HepG2 (cell line): ENCODE data around the gene NFKB2. TPM values are rescaled to one million over a fixed set of nuclear protein-coding genes. Genes with fewer than 3 reads are reported as not detected.

Experiments used
- KLF16 ChIP-seq, 2 experiments: sonication (generic) in 1 of 2; formaldehyde crosslinking in 1 of 2; IDR thresholded peaks; 2 replicates each; pipeline versions ENCODE4 v1.6.1 to v1.8.0; 2016 to 2023; ENCODE audit warnings: missing genetic modification reagents in 2 of 2, missing compliant biosample characterization in 1 of 2
- MBNL3 ChIP-seq: fragments of 250-450 bp; sonication (Bioruptor Pico); conservative IDR thresholded peaks from 2 replicates; pipeline ENCODE4 v1.8.0; 2022; ENCODE audit warnings: mild to moderate bottlenecking, inconsistent platforms
- MED8 ChIP-seq: sonication (generic); formaldehyde crosslinking; IDR thresholded peaks from 2 replicates; pipeline ENCODE4 v1.8.1; 2023; ENCODE audit warnings: mild to moderate bottlenecking, missing genetic modification reagents; ENCODE audit not compliant: insufficient replicate concordance
- SMYD3 ChIP-seq: sonication (generic); formaldehyde crosslinking; IDR thresholded peaks from 2 replicates; pipeline ENCODE4 v1.8.1; 2023; ENCODE audit warnings: mild to moderate bottlenecking, missing genetic modification reagents
- STAT5B ChIP-seq: sonication (generic); formaldehyde crosslinking; IDR thresholded peaks from 2 replicates; pipeline ENCODE4 v1.4.0; 2020; ENCODE audit warnings: missing genetic modification reagents
- SUZ12 ChIP-seq: fragments of 150-350 bp; IDR thresholded peaks from 2 replicates; pipeline ENCODE4 v1.6.1; 2014; ENCODE audit warnings: low read depth, low read length
- TSC22D2 ChIP-seq: sonication (generic); formaldehyde crosslinking; IDR thresholded peaks from 2 replicates; pipeline ENCODE4 v1.5.1; 2020; ENCODE audit warnings: missing genetic modification reagents, mild to moderate bottlenecking, borderline replicate concordance
- ZNF354B ChIP-seq: sonication (generic); formaldehyde crosslinking; IDR thresholded peaks from 2 replicates; pipeline ENCODE4 v1.8.0; 2022; ENCODE audit warnings: mild to moderate bottlenecking, missing genetic modification reagents
- ZNF614 ChIP-seq: IDR thresholded peaks from 2 replicates; pipeline ENCODE4 v1.6.1; 2018; ENCODE audit warnings: missing biosample characterization, missing genetic modification reagents, inconsistent platforms, borderline replicate concordance
- ZNF616 ChIP-seq: sonication (generic); formaldehyde crosslinking; IDR thresholded peaks from 2 replicates; pipeline ENCODE4 v1.5.0; 2020; ENCODE audit warnings: low read depth, mild to moderate bottlenecking, missing genetic modification reagents
- ZNF713 ChIP-seq: sonication (generic); formaldehyde crosslinking; IDR thresholded peaks from 2 replicates; pipeline ENCODE4 v1.4.0; 2020; ENCODE audit warnings: mild to moderate bottlenecking, missing genetic modification reagents
- ZNF75D ChIP-seq: sonication (generic); formaldehyde crosslinking; IDR thresholded peaks from 2 replicates; pipeline ENCODE4 v1.8.1; 2023; ENCODE audit warnings: missing genetic modification reagents, mild to moderate bottlenecking, borderline replicate concordance
- ZNF879 ChIP-seq: sonication (generic); formaldehyde crosslinking; IDR thresholded peaks from 2 replicates; pipeline ENCODE4 v1.8.1; 2023; ENCODE audit warnings: missing genetic modification reagents
- polyA plus RNA-seq, 8 experiments: library from polyadenylated mRNA; depleted of rRNA in 3 of 8; stranded (reverse) in 7 of 8; unstranded in 1 of 8; fragments of >200 nt; fragmentation: Illumina TruSeq in 4 of 8; extraction: Trizol in 4 of 8; gene quantifications; 2 replicates each; pipeline versions ENCODE4 v1.2.1 to v1.2.3, GENCODE V29; 2011 to 2016; ENCODE audit warnings: low read depth in 4 of 8, missing spikeins in 1 of 8, mixed read lengths in 1 of 8; ENCODE audit not compliant: insufficient read depth in 1 of 8
- total RNA-seq, 5 experiments: library from RNA; depleted of rRNA; stranded (reverse); fragments of >200 nt; fragmentation: Illumina TruSeq; extraction: Trizol; gene quantifications; 2 replicates each; pipeline ENCODE4 v1.2.3, GENCODE V29; 2016; ENCODE audit warnings: low read depth in 1 of 5
- TF ChIP-seq, protein P1 (sequence below): sonication (generic); formaldehyde crosslinking; IDR thresholded peaks from 2 replicates; pipeline ENCODE4 v1.5.0; 2020; ENCODE audit warnings: missing genetic modification reagents, mild to moderate bottlenecking, borderline replicate concordance
- TF ChIP-seq, protein P2 (sequence below): sonication (generic); formaldehyde crosslinking; IDR thresholded peaks from 2 replicates; pipeline ENCODE4 v1.4.0; 2020; ENCODE audit warnings: missing genetic modification reagents
- TF ChIP-seq, protein P3 (sequence below): sonication (generic); formaldehyde crosslinking; IDR thresholded peaks from 2 replicates; pipeline ENCODE4 v1.4.0; 2020; ENCODE audit warnings: mild to moderate bottlenecking, missing genetic modification reagents

NFKB2 gene
- total and polyA plus RNA-seq, 2 of the 13 experiments (the other 11 are each of a cell fraction or from before 2014, with no cell fraction given) = 7.7 to 12.5 TPM

DNA sequence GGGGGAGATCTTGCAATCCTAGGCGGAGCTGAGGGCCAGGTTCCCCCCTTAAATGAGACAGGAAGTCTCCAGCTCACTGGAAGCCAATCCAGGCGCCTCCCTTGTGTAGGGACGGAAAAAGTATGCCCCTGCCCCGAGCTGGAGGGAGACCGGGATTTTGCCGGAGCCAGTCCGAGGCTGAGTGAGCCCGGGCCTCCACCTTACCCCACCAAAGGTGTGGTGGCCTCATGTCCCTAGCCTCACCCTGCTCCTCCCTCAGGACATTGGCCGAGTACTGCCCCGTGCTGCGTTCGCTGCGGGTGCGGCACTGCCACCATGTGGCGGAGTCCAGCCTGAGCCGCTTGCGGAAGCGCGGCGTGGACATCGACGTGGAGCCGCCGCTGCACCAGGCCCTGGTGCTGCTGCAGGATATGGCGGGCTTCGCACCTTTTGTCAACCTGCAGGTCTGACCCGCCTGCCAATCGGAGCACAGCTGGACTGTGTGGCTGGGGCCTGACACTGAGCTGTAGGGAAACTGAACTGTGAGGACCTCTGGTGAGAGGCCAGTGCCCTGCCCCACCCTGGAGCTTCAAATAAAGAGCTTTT, 27.1 kb downstream of the NFKB2 start (continued):
- TF ChIP-seq ZNF354B (CRISPR knock-in tag) (no peak), SUZ12 (no peak), ZNF616 (CRISPR knock-in tag) (peak; percentile 85; the same call in 1 of the 2 replicates), MBNL3 (CRISPR knock-in tag) (no peak), MED8 (CRISPR knock-in tag) (no peak), ZNF713 (no peak), ZNF75D (CRISPR knock-in tag) (no peak), ZNF879 (CRISPR knock-in tag) (no peak), SMYD3 (CRISPR knock-in tag) (no peak), STAT5B (CRISPR knock-in tag) (no peak), ZNF614 (CRISPR knock-in tag) (peak; percentile 49; the same call in 1 of the 2 replicates), KLF16 (CRISPR knock-in tag; IDR thresholded peaks at IDR 0.05) (peak in 1 of 2 experiments; percentile 57; a peak in 1 of 4 replicates), TSC22D2 (CRISPR knock-in tag) (peak; percentile 35; the same call in 1 of the 2 replicates)
- TF ChIP-seq, protein P1, sequence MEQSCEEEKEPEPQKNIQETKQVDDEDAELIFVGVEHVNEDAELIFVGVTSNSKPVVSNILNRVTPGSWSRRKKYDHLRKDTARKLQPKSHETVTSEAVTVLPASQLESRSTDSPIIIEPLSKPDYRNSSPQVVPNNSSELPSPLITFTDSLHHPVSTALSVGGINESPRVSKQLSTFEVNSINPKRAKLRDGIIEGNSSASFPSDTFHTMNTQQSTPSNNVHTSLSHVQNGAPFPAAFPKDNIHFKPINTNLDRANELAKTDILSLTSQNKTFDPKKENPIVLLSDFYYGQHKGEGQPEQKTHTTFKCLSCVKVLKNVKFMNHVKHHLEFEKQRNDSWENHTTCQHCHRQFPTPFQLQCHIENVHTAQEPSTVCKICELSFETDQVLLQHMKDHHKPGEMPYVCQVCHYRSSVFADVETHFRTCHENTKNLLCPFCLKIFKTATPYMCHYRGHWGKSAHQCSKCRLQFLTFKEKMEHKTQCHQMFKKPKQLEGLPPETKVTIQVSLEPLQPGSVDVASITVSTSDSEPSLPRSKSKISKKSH = peak; percentile 90
- TF ChIP-seq, protein P2, sequence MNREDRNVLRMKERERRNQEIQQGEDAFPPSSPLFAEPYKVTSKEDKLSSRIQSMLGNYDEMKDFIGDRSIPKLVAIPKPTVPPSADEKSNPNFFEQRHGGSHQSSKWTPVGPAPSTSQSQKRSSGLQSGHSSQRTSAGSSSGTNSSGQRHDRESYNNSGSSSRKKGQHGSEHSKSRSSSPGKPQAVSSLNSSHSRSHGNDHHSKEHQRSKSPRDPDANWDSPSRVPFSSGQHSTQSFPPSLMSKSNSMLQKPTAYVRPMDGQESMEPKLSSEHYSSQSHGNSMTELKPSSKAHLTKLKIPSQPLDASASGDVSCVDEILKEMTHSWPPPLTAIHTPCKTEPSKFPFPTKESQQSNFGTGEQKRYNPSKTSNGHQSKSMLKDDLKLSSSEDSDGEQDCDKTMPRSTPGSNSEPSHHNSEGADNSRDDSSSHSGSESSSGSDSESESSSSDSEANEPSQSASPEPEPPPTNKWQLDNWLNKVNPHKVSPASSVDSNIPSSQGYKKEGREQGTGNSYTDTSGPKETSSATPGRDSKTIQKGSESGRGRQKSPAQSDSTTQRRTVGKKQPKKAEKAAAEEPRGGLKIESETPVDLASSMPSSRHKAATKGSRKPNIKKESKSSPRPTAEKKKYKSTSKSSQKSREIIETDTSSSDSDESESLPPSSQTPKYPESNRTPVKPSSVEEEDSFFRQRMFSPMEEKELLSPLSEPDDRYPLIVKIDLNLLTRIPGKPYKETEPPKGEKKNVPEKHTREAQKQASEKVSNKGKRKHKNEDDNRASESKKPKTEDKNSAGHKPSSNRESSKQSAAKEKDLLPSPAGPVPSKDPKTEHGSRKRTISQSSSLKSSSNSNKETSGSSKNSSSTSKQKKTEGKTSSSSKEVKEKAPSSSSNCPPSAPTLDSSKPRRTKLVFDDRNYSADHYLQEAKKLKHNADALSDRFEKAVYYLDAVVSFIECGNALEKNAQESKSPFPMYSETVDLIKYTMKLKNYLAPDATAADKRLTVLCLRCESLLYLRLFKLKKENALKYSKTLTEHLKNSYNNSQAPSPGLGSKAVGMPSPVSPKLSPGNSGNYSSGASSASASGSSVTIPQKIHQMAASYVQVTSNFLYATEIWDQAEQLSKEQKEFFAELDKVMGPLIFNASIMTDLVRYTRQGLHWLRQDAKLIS (CRISPR knock-in tag) = no peak
- TF ChIP-seq, protein P3, sequence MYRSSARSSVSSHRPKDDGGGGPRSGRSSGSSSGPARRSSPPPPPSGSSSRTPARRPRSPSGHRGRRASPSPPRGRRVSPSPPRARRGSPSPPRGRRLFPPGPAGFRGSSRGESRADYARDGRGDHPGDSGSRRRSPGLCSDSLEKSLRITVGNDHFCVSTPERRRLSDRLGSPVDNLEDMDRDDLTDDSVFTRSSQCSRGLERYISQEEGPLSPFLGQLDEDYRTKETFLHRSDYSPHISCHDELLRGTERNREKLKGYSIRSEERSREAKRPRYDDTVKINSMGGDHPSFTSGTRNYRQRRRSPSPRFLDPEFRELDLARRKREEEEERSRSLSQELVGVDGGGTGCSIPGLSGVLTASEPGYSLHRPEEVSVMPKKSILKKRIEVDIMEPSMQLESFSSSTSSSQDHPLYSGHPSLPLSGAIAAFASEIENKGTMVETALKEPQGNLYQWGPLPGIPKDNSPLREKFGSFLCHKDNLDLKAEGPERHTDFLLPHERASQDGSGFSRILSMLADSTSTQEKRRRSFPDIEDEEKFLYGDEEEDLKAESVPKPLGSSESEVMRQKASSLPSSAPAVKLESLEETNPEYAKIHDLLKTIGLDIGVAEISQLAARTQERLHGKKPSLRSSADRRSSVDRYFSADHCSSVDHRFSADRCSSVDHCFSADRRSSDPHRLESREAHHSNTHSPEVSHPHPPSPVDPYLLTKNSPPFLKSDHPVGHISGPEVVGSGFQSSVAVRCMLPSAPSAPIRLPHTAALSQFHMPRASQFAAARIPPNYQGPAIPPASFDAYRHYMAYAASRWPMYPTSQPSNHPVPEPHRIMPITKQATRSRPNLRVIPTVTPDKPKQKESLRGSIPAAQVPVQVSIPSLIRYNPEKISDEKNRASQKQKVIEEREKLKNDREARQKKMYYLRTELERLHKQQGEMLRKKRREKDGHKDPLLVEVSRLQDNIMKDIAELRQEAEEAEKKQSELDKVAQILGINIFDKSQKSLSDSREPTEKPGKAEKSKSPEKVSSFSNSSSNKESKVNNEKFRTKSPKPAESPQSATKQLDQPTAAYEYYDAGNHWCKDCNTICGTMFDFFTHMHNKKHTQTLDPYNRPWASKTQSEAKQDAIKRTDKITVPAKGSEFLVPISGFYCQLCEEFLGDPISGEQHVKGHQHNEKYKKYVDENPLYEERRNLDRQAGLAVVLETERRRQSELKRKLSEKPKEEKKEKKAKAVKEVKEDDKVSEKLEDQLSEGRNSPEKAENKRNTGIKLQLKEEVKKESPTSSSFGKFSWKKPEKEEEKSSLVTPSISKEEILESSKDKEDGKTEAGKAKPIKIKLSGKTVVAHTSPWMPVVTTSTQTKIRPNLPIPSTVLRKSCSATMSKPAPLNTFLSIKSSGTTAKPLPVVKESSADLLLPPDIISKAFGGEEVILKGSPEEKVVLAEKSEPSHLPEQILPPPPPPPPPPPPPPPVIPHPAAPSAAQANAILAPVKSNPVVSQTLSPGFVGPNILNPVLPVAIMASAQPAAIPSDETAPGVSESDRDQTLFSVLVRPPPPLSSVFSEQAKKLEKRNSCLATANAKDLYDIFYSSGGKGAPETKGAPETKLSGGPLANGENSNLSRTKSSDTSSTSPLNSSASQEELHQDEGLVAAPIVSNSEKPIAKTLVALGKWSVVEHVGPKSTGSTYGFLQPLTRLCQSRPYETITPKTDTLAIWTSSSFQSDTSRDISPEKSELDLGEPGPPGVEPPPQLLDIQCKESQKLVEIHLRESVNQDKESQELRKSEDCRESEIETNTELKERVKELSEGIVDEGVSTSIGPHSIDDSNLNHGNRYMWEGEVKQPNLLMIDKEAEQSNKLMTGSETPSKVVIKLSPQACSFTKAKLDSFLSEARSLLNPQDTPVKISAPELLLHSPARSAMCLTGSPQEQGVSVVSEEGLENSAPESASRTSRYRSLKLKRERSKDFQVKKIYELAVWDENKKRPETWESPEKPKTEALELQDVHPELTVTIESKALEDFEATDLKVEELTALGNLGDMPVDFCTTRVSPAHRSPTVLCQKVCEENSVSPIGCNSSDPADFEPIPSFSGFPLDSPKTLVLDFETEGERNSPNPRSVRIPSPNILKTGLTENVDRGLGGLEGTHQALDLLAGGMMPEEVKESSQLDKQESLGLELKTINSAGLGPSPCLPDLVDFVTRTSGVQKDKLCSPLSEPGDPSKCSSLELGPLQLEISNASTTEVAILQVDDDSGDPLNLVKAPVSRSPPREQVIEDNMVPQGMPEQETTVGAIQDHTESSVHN (CRISPR knock-in tag) = peak; percentile 94
